Stomach smooth muscle (tissue), 2 donors: Measurements from ENCODE around the gene CHTOP.

Experiments used
- H3K27ac ChIP-seq: one replicate; pipeline ENCODE4 v1.7.0; 2013; ENCODE audit warnings: mild to moderate bottlenecking, low read length, inconsistent platforms
- H3K27me3 ChIP-seq, 2 donors: one replicate each; pipeline ENCODE4 v1.7.0; 2013; ENCODE audit warnings: low read length in 2 of 2; ENCODE audit not compliant: insufficient read depth in 2 of 2, control insufficient read depth in 1 of 2
- H3K36me3 ChIP-seq, 2 donors: one replicate each; pipeline ENCODE4 v1.7.0; 2013; ENCODE audit warnings: low read length in 2 of 2; ENCODE audit not compliant: control insufficient read depth in 2 of 2, insufficient read depth in 2 of 2
- H3K4me1 ChIP-seq: one replicate; pipeline ENCODE4 v1.7.0; 2013; ENCODE audit warnings: low read length; ENCODE audit not compliant: control insufficient read depth, insufficient read depth
- H3K4me3 ChIP-seq, 2 donors: one replicate each; pipeline ENCODE4 v1.7.0; 2013; ENCODE audit warnings: low read length in 2 of 2
- H3K9ac ChIP-seq, 2 donors: one replicate each; pipeline ENCODE4 v1.7.0; 2013; ENCODE audit warnings: low read length in 2 of 2, mild to moderate bottlenecking in 1 of 2
- H3K9me3 ChIP-seq, 2 donors: one replicate each; pipeline ENCODE4 v1.7.0; 2013; ENCODE audit warnings: low read length in 2 of 2; ENCODE audit not compliant: control insufficient read depth in 2 of 2
- donor health status: healthy.
- donor health status: Pancreatic carcinoma.

Gene CHTOP

DNA sequence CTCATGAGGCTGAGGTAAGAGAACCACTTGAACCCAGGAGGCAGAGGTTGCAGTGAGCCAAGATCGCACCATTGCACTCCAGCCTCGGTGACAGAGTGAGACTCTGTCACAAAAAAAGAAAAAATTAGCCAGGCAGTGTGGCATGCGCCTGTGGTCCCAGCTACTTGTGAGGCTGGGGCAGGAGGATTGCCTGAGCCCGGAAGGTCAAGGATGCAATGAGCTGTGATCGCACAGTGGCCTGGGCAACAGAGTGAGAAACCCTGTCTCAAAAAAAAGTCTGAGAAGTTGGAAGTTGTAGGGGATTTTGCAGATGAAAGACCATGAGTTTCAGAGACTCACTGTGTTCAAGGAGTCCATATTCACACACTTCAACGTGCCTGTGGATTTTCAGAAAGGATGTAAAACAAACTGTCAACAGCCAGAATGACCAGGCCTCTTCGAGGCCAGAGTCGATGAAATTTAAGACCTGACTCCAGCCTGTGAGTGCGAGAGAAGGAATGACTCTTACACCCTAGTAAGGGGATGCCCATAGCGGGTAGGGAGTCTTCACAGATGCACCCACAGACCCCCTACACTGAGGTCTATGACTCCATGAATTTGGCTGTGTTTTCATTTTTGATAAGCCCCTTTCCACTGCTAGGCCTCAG lies 8.8 kb upstream of the CHTOP start:
- no peaks in the 10 kb centered on the region for H3K27me3 ChIP-seq
- no peaks in the 10 kb centered on the region for H3K9me3 ChIP-seq
- H3K4me3 ChIP-seq, result no peak overlapping the region
- H3K27ac ChIP-seq, result peak overlapping the region; percentile 83
- H3K4me1 ChIP-seq, result peaks cover 45% of the 10 kb centered on the region
- peak overlapping the region in 1 of 2 donors; percentile 51 for H3K9ac ChIP-seq
- H3K36me3 ChIP-seq, result no peaks in the 10 kb centered on the region

DNA sequence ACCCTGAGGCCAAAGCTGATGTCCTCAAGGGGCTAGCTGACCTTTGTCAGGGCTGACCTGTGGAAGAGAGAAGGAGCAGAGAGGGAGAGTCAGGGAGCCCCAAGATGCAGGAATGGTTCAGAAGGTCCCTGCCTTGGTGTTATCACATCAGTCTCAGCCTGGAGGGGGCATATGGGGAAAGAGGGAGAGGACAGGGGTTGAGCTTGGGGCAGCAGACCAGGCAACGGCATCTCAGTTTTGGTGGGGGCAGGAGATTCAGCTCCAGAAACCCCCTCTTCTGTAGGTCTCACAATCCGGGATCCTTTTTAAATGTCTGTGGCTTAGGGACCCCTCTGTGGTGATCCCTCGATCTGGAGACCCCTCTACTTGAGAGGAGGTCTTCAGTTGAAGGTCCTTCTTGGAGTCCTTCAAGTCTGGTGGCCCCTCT lies 7.4 kb upstream of the CHTOP start:
- Histone ChIP-seq H3K4me3 (peak overlapping the region; percentile 50 to 84), H3K27me3 (no peaks in the 10 kb centered on the region), H3K4me1 (peaks cover 48% of the 10 kb centered on the region), H3K27ac (peak overlapping the region; percentile 83), H3K36me3 (no peaks in the 10 kb centered on the region), H3K9me3 (no peaks in the 10 kb centered on the region), H3K9ac (peak overlapping the region; percentile 71 to 88)

DNA sequence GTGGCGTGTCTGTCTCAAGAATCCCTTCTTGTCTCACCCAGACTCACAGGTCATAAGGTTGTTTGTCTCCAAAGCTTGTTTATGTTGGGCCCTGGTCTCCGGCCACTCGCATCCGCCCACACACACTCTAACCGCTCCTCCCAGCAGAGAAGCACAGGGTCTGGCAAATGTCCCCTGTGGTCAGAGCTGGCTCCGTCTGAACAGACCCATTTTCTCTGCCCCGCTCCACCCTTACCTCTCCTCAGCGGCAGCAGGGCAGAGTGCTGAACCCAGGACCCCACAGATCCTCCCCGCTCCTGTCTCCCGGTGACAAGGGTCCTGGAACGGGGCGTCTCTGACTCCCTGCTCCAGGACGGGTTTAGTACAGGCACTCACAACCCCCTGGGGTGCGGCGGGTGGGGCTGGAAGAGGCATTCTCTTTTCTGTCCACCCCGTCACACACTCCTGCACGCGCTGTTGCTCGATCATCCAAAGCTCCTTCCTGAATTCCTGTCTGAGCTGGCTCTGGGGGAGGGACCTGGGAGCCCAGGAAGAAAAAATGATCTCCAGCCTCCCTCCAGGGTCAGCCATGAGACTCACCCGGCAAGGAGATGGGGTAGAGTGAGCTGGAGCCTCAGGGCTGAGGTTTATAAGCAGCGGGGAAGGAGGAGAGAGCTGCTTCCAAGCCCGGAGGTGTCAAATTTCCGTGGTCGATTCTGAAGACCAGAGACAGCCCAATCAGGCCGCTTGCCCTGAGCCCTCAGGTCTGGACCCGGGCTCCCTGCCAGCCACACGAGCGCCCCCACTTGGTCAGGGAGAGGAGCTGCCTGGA lies 6.8 kb upstream of the CHTOP start, which contains the start of gene S100A13:
TSS of gene S100A13 (minus strand) at position 602 of the 811 bp plus-strand sequence. CDS start 1,033 bp downstream, outside the sequence.
- Histone ChIP-seq H3K4me1 (peaks cover 48% of the 10 kb centered on the region), H3K27ac (peak within 1 kb of the TSS; percentile 83), H3K4me3 (peak within 1 kb of the TSS; percentile 50 to 84), H3K9ac (peak within 1 kb of the TSS; percentile 71 to 88), H3K27me3 (no peaks in the 10 kb centered on the region), H3K36me3 (no peaks in the 10 kb centered on the region), H3K9me3 (no peaks in the 10 kb centered on the region)

DNA sequence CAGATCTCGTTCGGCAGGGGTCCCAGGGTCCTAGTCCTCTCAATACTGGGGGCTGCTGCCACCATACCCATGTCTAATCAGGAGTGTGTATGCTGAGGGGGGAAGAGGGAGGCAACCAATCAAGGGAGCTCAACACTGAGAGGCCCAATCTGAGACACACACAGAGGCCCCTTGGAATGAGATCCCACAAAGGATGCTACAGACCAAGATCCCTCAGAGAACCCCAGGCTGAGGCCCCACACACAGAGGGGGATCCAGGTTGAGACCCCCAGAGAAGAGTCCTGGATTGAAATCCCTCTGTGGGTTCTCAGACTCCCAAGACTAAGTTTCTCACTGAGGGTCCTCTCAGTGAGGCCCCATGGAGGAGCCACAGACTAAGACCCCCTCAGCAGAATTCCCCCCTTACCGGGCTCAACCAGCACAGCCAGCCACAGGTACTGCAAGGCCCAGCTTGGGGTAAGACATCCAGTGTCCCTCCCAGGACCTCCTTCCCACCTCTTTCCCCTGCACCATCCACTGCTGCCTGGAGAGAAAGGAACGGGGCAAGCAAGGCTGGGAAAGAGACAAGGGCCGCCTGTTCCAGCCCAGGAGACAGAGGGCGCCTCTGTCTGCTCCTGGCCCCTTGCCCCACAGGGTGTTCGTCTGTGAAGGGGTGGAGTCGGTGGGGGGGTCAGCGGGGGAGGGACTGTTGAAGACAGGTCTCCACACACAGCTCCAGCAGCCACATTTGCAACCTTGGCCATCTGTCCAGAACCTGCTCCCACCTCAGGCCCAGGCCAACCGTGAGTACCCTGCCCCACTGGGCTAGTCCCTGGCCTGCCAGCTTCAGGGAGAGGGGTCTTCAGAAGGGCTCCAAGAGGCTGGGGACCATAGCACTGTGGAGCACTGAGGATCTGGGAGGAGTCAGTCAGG lies 5.9 kb upstream of the CHTOP start, which contains the start of gene S100A1:
TSS of gene S100A1 (plus strand) at position 720 of the 912 bp plus-strand sequence. CDS start 2,088 bp downstream, outside the sequence.
- Histone ChIP-seq H3K4me1 (peaks cover 48% of the 10 kb centered on the region), H3K9me3 (no peaks in the 10 kb centered on the region), H3K27ac (peak within 1 kb of the TSS; percentile 83), H3K4me3 (peak within 1 kb of the TSS; percentile 50 to 84), H3K9ac (peak within 1 kb of the TSS; percentile 71 to 88), H3K27me3 (no peaks in the 10 kb centered on the region), H3K36me3 (no peaks in the 10 kb centered on the region)

DNA sequence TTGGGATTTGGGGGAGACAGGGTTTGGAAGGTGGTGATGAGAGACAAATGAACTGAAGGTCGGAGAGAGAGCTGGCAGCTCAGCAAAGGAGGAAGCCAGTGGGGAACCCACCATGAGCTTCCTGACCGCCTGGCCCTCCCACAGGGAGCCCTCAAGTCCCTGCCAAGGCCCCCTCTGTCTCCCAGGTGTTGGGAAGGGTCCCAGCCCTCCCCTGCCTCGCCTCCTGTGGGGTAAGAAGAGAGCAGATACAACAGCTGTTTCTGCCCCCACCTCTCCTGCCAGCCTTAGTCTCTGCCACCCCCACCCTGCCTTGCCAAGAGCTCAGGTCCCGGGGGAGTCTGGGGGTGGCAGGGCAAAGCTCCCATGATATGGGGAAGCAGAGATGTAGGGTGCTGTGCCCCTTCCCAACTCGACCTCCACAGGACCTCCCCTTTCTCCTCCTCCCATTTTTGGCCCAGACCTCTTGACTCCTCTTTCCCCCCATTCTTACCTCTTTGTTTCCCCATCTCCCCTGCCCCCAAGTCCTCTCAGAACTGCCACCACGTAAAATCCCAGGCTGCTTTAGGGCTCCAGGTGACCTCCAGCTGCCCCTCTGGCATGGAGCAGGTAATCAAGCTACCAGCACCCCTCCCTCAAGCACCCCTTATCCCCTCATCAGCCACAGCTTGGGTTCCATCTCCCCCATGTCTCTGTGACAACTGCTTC lies 5.1 kb upstream of the CHTOP start:
- Histone ChIP-seq H3K27ac (peak overlapping the region; percentile 31), H3K9me3 (no peaks in the 10 kb centered on the region), H3K4me1 (peaks cover 54% of the 10 kb centered on the region), H3K4me3 (no peak overlapping the region), H3K36me3 (no peaks in the 10 kb centered on the region), H3K27me3 (no peaks in the 10 kb centered on the region), H3K9ac (no peak overlapping the region)

DNA sequence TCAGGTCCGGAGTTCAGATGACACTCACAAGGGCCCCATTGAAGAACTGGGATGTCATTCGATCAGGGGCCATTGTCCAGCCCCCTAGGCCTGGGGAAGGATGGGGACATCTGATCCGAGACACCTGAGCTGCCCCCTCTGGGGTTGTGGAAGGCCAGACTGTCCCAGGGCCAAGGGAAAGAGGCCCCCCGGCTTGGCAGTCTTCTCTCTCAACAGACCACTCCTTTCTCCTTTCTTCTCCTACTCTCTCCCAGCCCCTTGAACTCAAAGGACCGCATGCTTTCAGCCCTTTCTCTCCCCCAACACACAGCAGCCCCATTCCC lies 4.6 kb upstream of the CHTOP start:
- Histone ChIP-seq H3K36me3 (no peaks in the 10 kb centered on the region), H3K4me3 (no peak overlapping the region), H3K27ac (peak overlapping the region; percentile 31), H3K9ac (no peak overlapping the region), H3K27me3 (no peaks in the 10 kb centered on the region), H3K4me1 (peaks cover 50% of the 10 kb centered on the region), H3K9me3 (no peaks in the 10 kb centered on the region)

DNA sequence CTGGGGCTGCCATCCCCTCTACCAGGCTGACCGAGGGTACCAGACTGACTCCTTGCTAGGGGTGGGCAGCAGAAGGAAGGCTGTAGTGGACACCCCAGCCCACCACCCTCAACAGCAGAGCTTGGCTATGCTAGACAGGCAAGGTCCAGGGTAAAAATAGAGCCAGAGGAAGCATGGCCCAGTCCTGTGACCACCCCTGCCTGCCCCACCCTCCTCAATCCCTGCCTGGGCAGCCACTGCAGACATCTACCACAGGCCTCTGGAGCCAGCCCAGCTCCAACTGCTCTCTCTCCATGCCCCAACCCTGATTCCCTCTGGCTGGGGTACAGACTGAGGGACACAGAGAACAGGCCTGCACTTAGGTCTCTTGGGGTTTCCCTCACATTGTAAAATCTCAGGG lies 3.9 kb upstream of the CHTOP start:
- no peak overlapping the region for H3K4me3 ChIP-seq
- no peak overlapping the region for H3K9ac ChIP-seq
- H3K36me3 ChIP-seq, result no peaks in the 10 kb centered on the region
- H3K27ac ChIP-seq, result peak overlapping the region; percentile 37
- H3K4me1 ChIP-seq, result peaks cover 47% of the 10 kb centered on the region
- no peaks in the 10 kb centered on the region for H3K27me3 ChIP-seq
- H3K9me3 ChIP-seq, result no peaks in the 10 kb centered on the region

DNA sequence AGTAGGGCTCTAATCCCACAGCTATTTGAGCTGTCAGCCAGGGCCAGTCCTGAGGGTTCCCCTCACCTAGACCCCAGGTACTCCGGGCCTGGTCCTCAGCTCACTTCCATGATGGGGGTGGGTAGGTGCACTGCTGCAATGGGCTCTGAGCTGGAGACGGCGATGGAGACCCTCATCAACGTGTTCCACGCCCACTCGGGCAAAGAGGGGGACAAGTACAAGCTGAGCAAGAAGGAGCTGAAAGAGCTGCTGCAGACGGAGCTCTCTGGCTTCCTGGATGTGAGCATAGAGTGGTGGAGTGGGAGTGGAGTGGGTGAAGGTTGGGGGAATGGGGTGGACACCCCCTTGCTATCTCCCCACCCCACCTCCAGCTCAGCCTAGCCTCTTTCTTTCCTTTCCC lies 3.5 kb upstream of the CHTOP start:
- Histone ChIP-seq H3K9ac (no peak overlapping the region), H3K27ac (peak overlapping the region; percentile 37), H3K9me3 (no peaks in the 10 kb centered on the region), H3K4me1 (peaks cover 46% of the 10 kb centered on the region), H3K4me3 (no peak overlapping the region), H3K27me3 (no peaks in the 10 kb centered on the region), H3K36me3 (no peaks in the 10 kb centered on the region)

DNA sequence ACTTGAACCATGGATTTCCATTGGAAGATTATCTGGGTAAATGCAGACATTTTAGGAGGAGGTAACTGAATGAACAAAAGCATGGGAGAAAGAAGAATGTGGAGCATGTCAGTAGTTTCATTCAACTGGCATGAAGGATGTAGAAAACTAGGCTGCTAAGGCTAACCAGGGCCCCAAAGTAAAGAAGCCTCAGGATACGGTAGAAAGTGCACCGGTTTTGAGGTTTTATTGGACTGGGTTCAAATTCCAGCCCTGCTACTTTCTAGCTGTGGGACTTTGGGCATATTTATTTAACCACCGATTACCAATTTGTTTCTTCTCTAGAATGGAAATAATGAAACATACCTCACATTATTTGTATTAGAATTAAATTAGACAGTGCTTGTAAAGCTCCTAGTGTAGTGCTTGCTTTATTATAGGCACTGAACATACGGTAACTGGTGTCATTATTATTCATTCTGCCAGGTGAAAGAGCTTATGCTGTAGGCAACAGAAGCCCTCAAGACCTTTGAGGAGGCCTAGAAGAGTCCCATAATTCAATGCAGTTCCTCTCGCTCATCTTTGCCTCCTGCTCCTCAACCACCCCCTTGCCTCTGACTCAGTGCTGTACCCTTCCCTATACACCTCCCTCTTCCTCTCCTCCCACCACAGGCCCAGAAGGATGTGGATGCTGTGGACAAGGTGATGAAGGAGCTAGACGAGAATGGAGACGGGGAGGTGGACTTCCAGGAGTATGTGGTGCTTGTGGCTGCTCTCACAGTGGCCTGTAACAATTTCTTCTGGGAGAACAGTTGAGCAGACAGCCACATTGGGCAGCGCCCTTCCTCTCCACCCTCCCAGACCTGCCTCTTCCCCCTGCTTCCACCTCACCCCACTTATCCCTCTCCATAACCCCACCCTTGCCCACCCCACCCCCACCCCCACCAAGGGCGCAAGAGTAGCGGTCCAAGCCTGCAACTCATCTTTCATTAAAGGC lies 2.5 kb upstream of the CHTOP start:
- Histone ChIP-seq H3K4me1 (peaks cover 45% of the 10 kb centered on the region), H3K27ac (no peak overlapping the region), H3K4me3 (no peak overlapping the region), H3K9ac (no peak overlapping the region), H3K36me3 (peaks cover under 1% of the 10 kb centered on the region in 2 donors), H3K9me3 (no peaks in the 10 kb centered on the region), H3K27me3 (no peaks in the 10 kb centered on the region)
